GM12864 (cell line): ENCODE results near the gene IL16.

ENCODE experiments used
- DNase-seq: peaks from one replicate; pipeline ENCODE4 v3.0.0-alpha.2; 2011; ENCODE audit warnings: low read depth
- H3K4me3 ChIP-seq: 2 replicates; pipeline ENCODE4 v1.5.1; 2011; ENCODE audit warnings: mild to moderate bottlenecking, low read depth, low read length, control low read depth
- TF ChIP-seq, protein P1 (sequence below): IDR thresholded peaks from 2 replicates; pipeline ENCODE4 v1.5.1; 2011; ENCODE audit warnings: low read depth, mild to moderate bottlenecking, moderate library complexity, low read length, control low read depth, inconsistent platforms; ENCODE audit errors: missing control alignments

Gene IL16

DNA sequence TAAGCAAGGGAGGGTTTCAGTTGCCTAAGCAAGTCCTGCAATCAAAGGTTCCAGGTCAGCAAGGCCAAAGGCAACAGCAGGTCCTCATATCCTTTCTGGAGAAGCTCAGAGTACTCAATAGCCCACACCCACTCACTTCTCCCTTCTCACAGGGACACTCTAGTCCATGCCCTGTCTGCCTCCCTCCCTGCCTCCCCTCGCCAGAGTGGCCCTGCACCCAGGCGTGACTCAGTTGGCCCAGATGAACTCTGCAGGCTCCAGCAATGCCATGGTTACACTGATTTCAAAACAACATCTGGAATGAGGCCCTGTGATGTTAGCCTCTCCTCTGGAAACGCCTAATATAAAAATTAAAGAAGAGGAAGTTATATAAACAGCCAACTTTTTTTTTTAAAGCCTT is 32.9 kb downstream of the IL16 start:
- TF ChIP-seq, protein P1, sequence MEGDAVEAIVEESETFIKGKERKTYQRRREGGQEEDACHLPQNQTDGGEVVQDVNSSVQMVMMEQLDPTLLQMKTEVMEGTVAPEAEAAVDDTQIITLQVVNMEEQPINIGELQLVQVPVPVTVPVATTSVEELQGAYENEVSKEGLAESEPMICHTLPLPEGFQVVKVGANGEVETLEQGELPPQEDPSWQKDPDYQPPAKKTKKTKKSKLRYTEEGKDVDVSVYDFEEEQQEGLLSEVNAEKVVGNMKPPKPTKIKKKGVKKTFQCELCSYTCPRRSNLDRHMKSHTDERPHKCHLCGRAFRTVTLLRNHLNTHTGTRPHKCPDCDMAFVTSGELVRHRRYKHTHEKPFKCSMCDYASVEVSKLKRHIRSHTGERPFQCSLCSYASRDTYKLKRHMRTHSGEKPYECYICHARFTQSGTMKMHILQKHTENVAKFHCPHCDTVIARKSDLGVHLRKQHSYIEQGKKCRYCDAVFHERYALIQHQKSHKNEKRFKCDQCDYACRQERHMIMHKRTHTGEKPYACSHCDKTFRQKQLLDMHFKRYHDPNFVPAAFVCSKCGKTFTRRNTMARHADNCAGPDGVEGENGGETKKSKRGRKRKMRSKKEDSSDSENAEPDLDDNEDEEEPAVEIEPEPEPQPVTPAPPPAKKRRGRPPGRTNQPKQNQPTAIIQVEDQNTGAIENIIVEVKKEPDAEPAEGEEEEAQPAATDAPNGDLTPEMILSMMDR, result no peak
- DNase-seq, result no peak
- no peak overlapping the region for H3K4me3 ChIP-seq

DNA sequence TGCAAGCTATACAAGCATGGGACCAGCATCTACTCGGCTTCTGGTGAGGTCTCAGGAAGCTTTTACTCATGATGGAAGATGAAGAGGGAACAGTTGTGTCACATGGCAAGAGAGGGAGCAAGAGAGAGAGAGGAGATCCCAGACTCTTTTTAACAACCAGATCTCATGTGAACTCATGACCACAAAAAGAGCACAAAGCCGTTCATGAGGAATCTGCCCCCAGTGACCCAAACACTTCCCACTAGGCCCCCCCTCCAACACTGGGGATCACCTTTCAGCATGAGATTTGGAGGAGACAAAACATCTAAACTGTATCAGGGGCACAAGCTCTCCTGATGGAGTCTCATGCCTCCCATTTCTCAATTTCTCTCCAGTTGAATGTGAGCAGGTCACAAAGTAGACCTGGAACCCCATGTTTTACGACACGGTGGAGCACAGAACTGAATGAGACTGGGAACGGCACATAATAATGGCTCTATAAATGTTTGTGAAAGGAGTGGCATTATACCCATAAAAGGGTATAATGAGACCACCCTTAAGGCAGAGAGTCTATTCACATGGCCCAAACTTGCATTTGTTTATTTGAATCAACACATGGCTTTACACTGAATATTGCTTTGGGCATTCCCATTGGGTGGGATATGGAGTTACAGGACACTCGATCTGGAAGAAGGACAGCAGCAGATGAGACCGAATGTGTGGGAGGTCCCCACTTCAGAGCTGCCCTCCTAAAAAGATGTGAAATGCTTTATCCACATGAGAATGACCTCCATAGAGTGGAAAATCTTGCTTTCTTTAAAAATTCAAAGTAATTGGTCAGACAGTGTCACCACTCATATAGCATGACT is 38.8 kb downstream of the IL16 start:
- TF ChIP-seq, protein P1, result no peak
- no peak for DNase-seq
- no peak overlapping the region for H3K4me3 ChIP-seq

DNA sequence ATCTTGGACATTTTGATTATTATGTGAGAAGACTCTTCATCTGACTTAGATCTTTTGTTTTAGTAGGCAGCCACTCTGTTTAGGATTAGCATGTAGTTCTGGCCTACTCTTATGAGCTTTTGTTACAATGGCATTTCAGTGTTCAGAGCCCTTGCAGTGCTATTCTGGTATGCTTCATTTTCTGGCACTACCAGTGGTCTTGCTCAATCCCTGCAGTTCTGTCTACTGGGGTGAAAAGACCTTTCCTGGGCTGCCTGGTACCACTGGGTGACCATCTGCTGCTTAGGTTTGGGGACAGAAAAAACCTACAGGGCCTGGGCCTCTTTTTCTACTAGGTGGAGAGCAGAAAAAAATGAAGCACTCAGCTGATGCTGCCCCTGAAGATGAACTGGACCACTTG is 42.5 kb downstream of the IL16 start:
- H3K4me3 ChIP-seq, result no peak overlapping the region
- DNase-seq, result no peak
- TF ChIP-seq, protein P1, result no peak

DNA sequence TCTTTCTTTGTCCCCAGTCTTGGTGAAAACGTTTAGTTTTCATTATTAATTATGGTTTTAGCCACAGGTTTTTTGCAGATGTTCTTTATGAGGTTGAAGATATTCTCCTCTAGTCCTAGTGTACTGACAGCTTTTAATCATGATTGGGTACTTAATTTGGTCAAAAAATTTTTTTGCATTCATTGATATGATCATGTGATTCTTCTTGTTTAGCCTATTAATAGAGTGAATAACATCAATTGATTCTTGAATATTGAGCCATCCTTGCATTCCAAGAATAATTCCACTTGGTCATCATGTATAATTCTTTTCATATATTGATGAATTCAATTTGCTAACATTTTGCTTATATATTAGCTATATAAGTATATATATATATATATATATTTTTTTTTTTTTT is 46.1 kb downstream of the IL16 start:
- no peak overlapping the region for H3K4me3 ChIP-seq
- TF ChIP-seq, protein P1, result no peak
- DNase-seq, result no peak

DNA sequence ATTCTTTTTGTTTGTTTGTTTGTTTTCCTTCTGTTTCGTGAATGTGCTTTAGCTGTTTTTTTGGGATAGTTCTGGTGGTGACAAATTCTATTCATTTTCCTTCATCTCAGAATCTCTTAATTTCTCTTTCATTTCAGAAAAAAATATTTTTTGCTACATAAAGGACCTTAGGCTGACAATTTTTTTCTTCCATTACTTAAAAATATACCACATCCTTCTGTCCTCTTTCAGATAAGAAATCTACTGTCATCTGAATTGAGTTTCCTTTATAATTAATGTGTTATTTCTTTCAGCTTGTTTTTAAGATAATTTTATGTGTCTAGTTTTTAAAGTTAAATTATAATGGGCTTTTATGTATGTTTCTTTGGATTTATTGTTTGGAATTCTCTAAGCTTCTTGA is 47.6 kb downstream of the IL16 start:
- DNase-seq, result no peak
- TF ChIP-seq, protein P1, result no peak
- no peak overlapping the region for H3K4me3 ChIP-seq

DNA sequence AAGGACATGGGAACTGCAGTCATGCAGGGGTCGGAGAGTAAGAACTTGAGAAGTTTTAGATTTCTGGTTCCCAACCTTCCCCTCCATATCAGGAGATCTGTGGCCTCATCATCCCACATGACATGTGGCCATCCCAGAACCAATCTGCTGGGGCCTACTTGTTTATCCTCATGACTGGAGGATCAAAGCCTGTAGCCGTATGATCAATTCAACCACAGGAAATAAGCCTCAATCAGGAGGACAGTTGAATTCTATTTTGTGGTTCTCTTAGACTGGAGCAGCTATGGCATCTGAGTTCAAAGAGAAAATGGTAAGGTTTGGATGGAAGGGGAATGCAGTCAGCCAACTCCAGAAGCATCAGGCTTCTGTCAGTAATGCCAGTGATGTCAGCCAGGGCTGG is 57.2 kb downstream of the IL16 start:
- TF ChIP-seq, protein P1, result no peak
- no peak overlapping the region for H3K4me3 ChIP-seq
- no peak for DNase-seq
